Smooth muscle cell (in vitro differentiated cells): ENCODE data around the gene UBAC1. TPM values are rescaled to one million over a fixed set of nuclear protein-coding genes. Genes with fewer than 3 reads are reported as not detected.

Experiments used
- DNase-seq: peaks from one replicate; lab custom pipeline; 2025; ENCODE audit not compliant: unreplicated experiment; lab: John Stamatoyannopoulos, UW
- H2AFZ ChIP-seq: fragments of 200-600 bp; sonication (generic); 2 replicates; pipeline ENCODE4 v1.6.0; 2016; ENCODE audit warnings: antibody characterized with exemption, low read depth, mild to moderate bottlenecking
- H3F3A ChIP-seq: fragments of 200-600 bp; sonication (generic); 2 replicates; pipeline ENCODE4 v1.6.0; 2017; ENCODE audit warnings: antibody characterized with exemption, low read depth
- H3K27ac ChIP-seq: fragments of 200-600 bp; sonication (generic); 2 replicates; pipeline ENCODE4 v1.5.1; 2016; ENCODE audit warnings: low read depth, mild to moderate bottlenecking
- H3K27me3 ChIP-seq: fragments of 200-600 bp; sonication (generic); 2 replicates; pipeline ENCODE4 v1.6.1; 2016; ENCODE audit warnings: low read depth, mild to moderate bottlenecking
- H3K36me3 ChIP-seq: fragments of 200-600 bp; sonication (generic); 2 replicates; pipeline ENCODE4 v1.5.1; 2016; ENCODE audit warnings: low read depth
- H3K4me1 ChIP-seq: fragments of 200-600 bp; sonication (generic); 2 replicates; pipeline ENCODE4 v1.5.1; 2016; ENCODE audit warnings: low read depth
- H3K4me2 ChIP-seq: fragments of 200-600 bp; sonication (generic); 2 replicates; pipeline ENCODE4 v1.6.0; 2016; ENCODE audit warnings: mild to moderate bottlenecking
- H3K4me3 ChIP-seq: fragments of 200-600 bp; sonication (generic); 2 replicates; pipeline ENCODE4 v1.5.1; 2016; ENCODE audit warnings: mild to moderate bottlenecking
- H3K79me2 ChIP-seq: fragments of 200-600 bp; sonication (generic); 2 replicates; pipeline ENCODE4 v1.6.0; 2016; ENCODE audit warnings: low read depth, mild to moderate bottlenecking
- H3K9ac ChIP-seq: fragments of 200-600 bp; sonication (generic); 2 replicates; pipeline ENCODE4 v1.6.0; 2016; ENCODE audit warnings: low read depth
- H3K9me3 ChIP-seq: fragments of 200-600 bp; sonication (generic); replicated peaks from 2 replicates; pipeline ENCODE4 v1.5.1; 2016; ENCODE audit warnings: low read depth
- H4K20me1 ChIP-seq: fragments of 200-600 bp; sonication (generic); 2 replicates; pipeline ENCODE4 v1.6.0; 2016; ENCODE audit warnings: low read depth
- CTCF ChIP-seq: fragments of 200-600 bp; sonication (generic); IDR thresholded peaks from 2 replicates; pipeline ENCODE4 v1.5.1; 2017; ENCODE audit warnings: borderline replicate concordance, mild to moderate bottlenecking, antibody characterized with exemption; ENCODE audit not compliant: insufficient read depth, poor library complexity, severe bottlenecking
- WGBS: methylation state at CpG from one replicate; pipeline ENCODE4 v1.1.7; 2016; ENCODE audit warnings: low lambda C conversion rate; 5-methylcytosine and 5-hydroxymethylcytosine counted together
- polyA plus RNA-seq: library from polyadenylated mRNA; unstranded; fragments of >200 nt; fragmentation: Nextera tagmentation; extraction: Ambion mirVana; gene quantifications from 2 replicates; pipeline ENCODE4 v1.2.1, GENCODE V29; 2016
- total RNA-seq: library from RNA; depleted of rRNA; stranded (reverse); fragments of >200 nt; gene quantifications from 2 replicates; pipeline ENCODE4 v1.2.3, GENCODE V29; 2014

Gene UBAC1
- total and polyA plus RNA-seq, 2 experiments from 2014 or later = 35.3 to 43.5 TPM

GRCh38 chr9:135883410-135884089 is 77.6 kb downstream of the UBAC1 start:
- TF ChIP-seq CTCF = no peak
- H3K79me2 ChIP-seq = peaks cover 88% of the 10 kb centered on the region
- H3K27ac ChIP-seq = peak overlapping the region; percentile 91
- peaks cover 34% of the 10 kb centered on the region for H3K4me1 ChIP-seq
- no peak overlapping the region for H2AFZ ChIP-seq
- H3K9me3 ChIP-seq = no peaks in the 10 kb centered on the region
- no peaks in the 10 kb centered on the region for H3K36me3 ChIP-seq
- peaks cover 6% of the 10 kb centered on the region for H3F3A ChIP-seq
- WGBS = 95% methylated on average over 15 of the region's 15 CpGs
- H4K20me1 ChIP-seq = peaks cover 100% of the 10 kb centered on the region
- DNase-seq = no peak
- H3K9ac ChIP-seq = peak overlapping the region; percentile 26
- H3K4me3 ChIP-seq = no peak overlapping the region
- H3K4me2 ChIP-seq = peak overlapping the region; percentile 81
- no peaks in the 10 kb centered on the region for H3K27me3 ChIP-seq

Other genes starting within 250 kb of the UBAC1 start
- gene CAMSAP1, start 53.8 kb downstream of the UBAC1 start, total RNA-seq = 15.1 and 17.8 TPM in 2 replicates
- gene CAMSAP1, start 53.8 kb downstream of the UBAC1 start, polyA plus RNA-seq = 5.3 and 5.4 TPM in 2 replicates
- 6.9 and 8.8 TPM in 2 replicates for gene NACC2, start 133.9 kb upstream of the UBAC1 start, total RNA-seq
- 5.4 and 6.7 TPM in 2 replicates for gene NACC2, start 133.9 kb upstream of the UBAC1 start, polyA plus RNA-seq
- 13.0 and 26.7 TPM in 2 replicates for gene TMEM250, start 157.5 kb upstream of the UBAC1 start, total RNA-seq
- 38.2 and 41.5 TPM in 2 replicates for gene TMEM250, start 157.5 kb upstream of the UBAC1 start, polyA plus RNA-seq
- gene LHX3, start 243.8 kb upstream of the UBAC1 start, total RNA-seq = not detected in 2 replicates
- not detected in 2 replicates for gene LHX3, start 243.8 kb upstream of the UBAC1 start, polyA plus RNA-seq